Measurements from ENCODE around the gene PCDHGC3.
A peak's percentile ranks its signal among the peaks of the same experiment; 100 is the strongest.
"Not testable (repeated sequence)": the region's sequence is repeated elsewhere in the genome, so short reads cannot be mapped to it uniquely, and the experiment has no call there.

PCDHGC3 gene

GRCh38 chr5:141475625-141476131, at the start of gene PCDHGC3:
PCDHGC3 (plus strand) TSS chr5:141475966; CDS start chr5:141476117, 151 bp downstream.
- peak within 1 kb of the TSS; percentile 49; the same call in 1 of the 2 replicates for H3K4me3 ChIP-seq (ENCODE audit: low read length)
- no peak for DNase-seq (ENCODE audit: low read depth, low spot score)
- H3K4me1 ChIP-seq (ENCODE audit: control insufficient read depth, insufficient read depth, low read length): no peaks in the 10 kb centered on the region
- H3K36me3 ChIP-seq (ENCODE audit: control insufficient read depth, insufficient read depth, low read length): peaks cover 3% of the 10 kb centered on the region; the same call in 1 of the 2 replicates
- no CpG with 5 or more reads among the region's 28 CpGs for WGBS (ENCODE audit: insufficient coverage, insufficient read length)
- H3K27me3 ChIP-seq (ENCODE audit: control insufficient read depth, insufficient read depth, low read length): peaks cover 13% of the 10 kb centered on the region; the same call in 1 of the 2 replicates
- no peaks in the 10 kb centered on the region for H3K9me3 ChIP-seq (ENCODE audit: control insufficient read depth, insufficient read depth, low read length)
- no peak within 1 kb of the TSS for H3K27ac ChIP-seq (ENCODE audit: low read length)

GRCh38 chr5:141427783-141428426, 47.9 kb upstream of the PCDHGC3 start:
- whole genome bisulfite sequencing (ENCODE audit: insufficient coverage, insufficient read length): no CpG with 5 or more reads among the region's 53 CpGs
- Histone ChIP-seq H3K36me3 (ENCODE audit: control insufficient read depth, insufficient read depth, low read length) (0 out of 2 replicates have a peak, but pooled peaks cover 3% of the 10 kb centered on the region), H3K4me3 (ENCODE audit: low read length) (no peak overlapping the region), H3K27ac (ENCODE audit: low read length) (no peak overlapping the region), H3K4me1 (ENCODE audit: control insufficient read depth, insufficient read depth, low read length) (no peaks in the 10 kb centered on the region), H3K9me3 (ENCODE audit: control insufficient read depth, insufficient read depth, low read length) (no peaks in the 10 kb centered on the region), H3K27me3 (ENCODE audit: control insufficient read depth, insufficient read depth, low read length) (no peaks in the 10 kb centered on the region)
- no peak for DNase-seq (ENCODE audit: low read depth, low spot score)

- Histone ChIP-seq H3K4me1 (ENCODE audit: control insufficient read depth, insufficient read depth, low read length) (no peaks in the 10 kb centered on the region), H3K4me3 (ENCODE audit: low read length) (no peak within 1 kb of the TSS)
- no CpG with 5 or more reads among the region's 33 CpGs for WGBS (ENCODE audit: insufficient coverage, insufficient read length)
Measured at GRCh38 chr5:141430332-141431113, 45.2 kb upstream of the PCDHGC3 start, which contains the start of gene PCDHGA12. PCDHGA12 (plus strand) TSS chr5:141430507; CDS start chr5:141430760, 253 bp downstream.

GRCh38 chr5:141431286-141431685, 44.5 kb upstream of the PCDHGC3 start:
- WGBS (ENCODE audit: insufficient coverage, insufficient read length): no CpG with 5 or more reads among the region's 37 CpGs
- no peak overlapping the region for H3K27ac ChIP-seq (ENCODE audit: low read length)
- H3K9me3 ChIP-seq (ENCODE audit: control insufficient read depth, insufficient read depth, low read length): no peaks in the 10 kb centered on the region
- DNase-seq (ENCODE audit: low read depth, low spot score): no peak
- H3K27me3 ChIP-seq (ENCODE audit: control insufficient read depth, insufficient read depth, low read length): no peaks in the 10 kb centered on the region
- no peaks in the 10 kb centered on the region for H3K4me1 ChIP-seq (ENCODE audit: control insufficient read depth, insufficient read depth, low read length)
- H3K4me3 ChIP-seq (ENCODE audit: low read length): no peak overlapping the region
- H3K36me3 ChIP-seq (ENCODE audit: control insufficient read depth, insufficient read depth, low read length): 0 out of 2 replicates have a peak, but pooled peaks cover 3% of the 10 kb centered on the region

More at GRCh38 chr5:141430332-141431113, 45.2 kb upstream of the PCDHGC3 start, which contains the start of gene PCDHGA12:
- no peak within 1 kb of the TSS for H3K27ac ChIP-seq (ENCODE audit: low read length)
- H3K36me3 ChIP-seq (ENCODE audit: control insufficient read depth, insufficient read depth, low read length): 0 out of 2 replicates have a peak, but pooled peaks cover 3% of the 10 kb centered on the region
- no peaks in the 10 kb centered on the region for H3K9me3 ChIP-seq (ENCODE audit: control insufficient read depth, insufficient read depth, low read length)
- no peaks in the 10 kb centered on the region for H3K27me3 ChIP-seq (ENCODE audit: control insufficient read depth, insufficient read depth, low read length)
- no peak for DNase-seq (ENCODE audit: low read depth, low spot score)

- H3K9me3 ChIP-seq (ENCODE audit: control insufficient read depth, insufficient read depth, low read length); H3K27me3 ChIP-seq (ENCODE audit: control insufficient read depth, insufficient read depth, low read length); H3K36me3 ChIP-seq (ENCODE audit: control insufficient read depth, insufficient read depth, low read length); H3K27ac ChIP-seq (ENCODE audit: low read length); H3K4me3 ChIP-seq (ENCODE audit: low read length); DNase-seq (ENCODE audit: low read depth, low spot score); H3K4me1 ChIP-seq (ENCODE audit: control insufficient read depth, insufficient read depth, low read length): not testable (repeated sequence)
- no CpG with 5 or more reads among the region's 38 CpGs for WGBS (ENCODE audit: insufficient coverage, insufficient read length)
Measured at GRCh38 chr5:141432308-141432707, 43.5 kb upstream of the PCDHGC3 start.

- no CpG with 5 or more reads among the region's 29 CpGs for WGBS (ENCODE audit: insufficient coverage, insufficient read length)
- not testable (repeated sequence) for H3K27ac ChIP-seq (ENCODE audit: low read length); DNase-seq (ENCODE audit: low read depth, low spot score); H3K36me3 ChIP-seq (ENCODE audit: control insufficient read depth, insufficient read depth, low read length); H3K4me3 ChIP-seq (ENCODE audit: low read length); H3K27me3 ChIP-seq (ENCODE audit: control insufficient read depth, insufficient read depth, low read length); H3K4me1 ChIP-seq (ENCODE audit: control insufficient read depth, insufficient read depth, low read length); H3K9me3 ChIP-seq (ENCODE audit: control insufficient read depth, insufficient read depth, low read length)
Measured at GRCh38 chr5:141432726-141433125, 43.0 kb upstream of the PCDHGC3 start.

GRCh38 chr5:141434006-141434405, 41.8 kb upstream of the PCDHGC3 start:
- Histone ChIP-seq H3K36me3 (ENCODE audit: control insufficient read depth, insufficient read depth, low read length) (0 out of 2 replicates have a peak, but pooled peaks cover 3% of the 10 kb centered on the region), H3K27ac (ENCODE audit: low read length) (no peak overlapping the region), H3K4me1 (ENCODE audit: control insufficient read depth, insufficient read depth, low read length) (no peaks in the 10 kb centered on the region), H3K9me3 (ENCODE audit: control insufficient read depth, insufficient read depth, low read length) (no peaks in the 10 kb centered on the region), H3K4me3 (ENCODE audit: low read length) (no peak overlapping the region), H3K27me3 (ENCODE audit: control insufficient read depth, insufficient read depth, low read length) (no peaks in the 10 kb centered on the region)
- no CpG with 5 or more reads among the region's 2 CpGs for WGBS (ENCODE audit: insufficient coverage, insufficient read length)
- no peak for DNase-seq (ENCODE audit: low read depth, low spot score)

GRCh38 chr5:141437221-141437620, 38.5 kb upstream of the PCDHGC3 start:
- H3K4me3 ChIP-seq (ENCODE audit: low read length): no peak overlapping the region

GRCh38 chr5:141439411-141440141, 36.2 kb upstream of the PCDHGC3 start:
- Histone ChIP-seq H3K36me3 (ENCODE audit: control insufficient read depth, insufficient read depth, low read length) (no peaks in the 10 kb centered on the region; the same call in 1 of the 2 replicates), H3K27me3 (ENCODE audit: control insufficient read depth, insufficient read depth, low read length) (no peaks in the 10 kb centered on the region), H3K4me3 (ENCODE audit: low read length) (no peak overlapping the region), H3K9me3 (ENCODE audit: control insufficient read depth, insufficient read depth, low read length) (no peaks in the 10 kb centered on the region), H3K27ac (ENCODE audit: low read length) (no peak overlapping the region), H3K4me1 (ENCODE audit: control insufficient read depth, insufficient read depth, low read length) (peaks cover 1% of the 10 kb centered on the region; the same call in 1 of the 2 replicates)
- no CpG with 5 or more reads among the region's 10 CpGs for WGBS (ENCODE audit: insufficient coverage, insufficient read length)
- no peak for DNase-seq (ENCODE audit: low read depth, low spot score)

More at GRCh38 chr5:141437221-141437620, 38.5 kb upstream of the PCDHGC3 start:
- DNase-seq (ENCODE audit: low read depth, low spot score): no peak
- WGBS (ENCODE audit: insufficient coverage, insufficient read length): no CpG with 5 or more reads among the region's 2 CpGs
- Histone ChIP-seq H3K4me1 (ENCODE audit: control insufficient read depth, insufficient read depth, low read length) (peaks cover 1% of the 10 kb centered on the region; the same call in 1 of the 2 replicates), H3K27me3 (ENCODE audit: control insufficient read depth, insufficient read depth, low read length) (no peaks in the 10 kb centered on the region), H3K27ac (ENCODE audit: low read length) (no peak overlapping the region), H3K9me3 (ENCODE audit: control insufficient read depth, insufficient read depth, low read length) (no peaks in the 10 kb centered on the region), H3K36me3 (ENCODE audit: control insufficient read depth, insufficient read depth, low read length) (no peaks in the 10 kb centered on the region; the same call in 1 of the 2 replicates)

- no peaks in the 10 kb centered on the region for H3K9me3 ChIP-seq (ENCODE audit: control insufficient read depth, insufficient read depth, low read length)
- no peak for DNase-seq (ENCODE audit: low read depth, low spot score)
- H3K27ac ChIP-seq (ENCODE audit: low read length): no peak overlapping the region
- no peaks in the 10 kb centered on the region for H3K27me3 ChIP-seq (ENCODE audit: control insufficient read depth, insufficient read depth, low read length)
- no peaks in the 10 kb centered on the region; the same call in 1 of the 2 replicates for H3K36me3 ChIP-seq (ENCODE audit: control insufficient read depth, insufficient read depth, low read length)
- H3K4me3 ChIP-seq (ENCODE audit: low read length): no peak overlapping the region
- H3K4me1 ChIP-seq (ENCODE audit: control insufficient read depth, insufficient read depth, low read length): peaks cover 1% of the 10 kb centered on the region; the same call in 1 of the 2 replicates
- WGBS (ENCODE audit: insufficient coverage, insufficient read length): no CpG with 5 or more reads among the region's 9 CpGs
Measured at GRCh38 chr5:141440341-141440740, 35.4 kb upstream of the PCDHGC3 start.
